Suprapubic skin (tissue), 4 donors: ENCODE results near the gene GGA1. TPM values are rescaled to one million over a fixed set of nuclear protein-coding genes. Genes with fewer than 3 reads are reported as not detected.

Experiments used
- DNase-seq, 2 donors: peaks; one replicate each; pipeline ENCODE4 v3.0.0-alpha.2; 2019; ENCODE audit warnings: low spot score in 2 of 2
- H3K27ac ChIP-seq: fragments of 200-600 bp; sonication (generic); one replicate; pipeline ENCODE4 v1.5.1; 2019
- H3K27me3 ChIP-seq: fragments of 200-600 bp; sonication (generic); one replicate; pipeline ENCODE4 v1.5.1; 2019
- H3K36me3 ChIP-seq: fragments of 200-600 bp; sonication (generic); one replicate; pipeline ENCODE4 v1.5.1; 2019
- H3K4me1 ChIP-seq: fragments of 200-600 bp; sonication (generic); one replicate; pipeline ENCODE4 v1.5.1; 2019
- H3K4me3 ChIP-seq: fragments of 200-600 bp; sonication (generic); one replicate; pipeline ENCODE4 v1.5.1; 2019; ENCODE audit warnings: mild to moderate bottlenecking
- H3K9me3 ChIP-seq: fragments of 200-600 bp; sonication (generic); one replicate; pipeline ENCODE4 v1.5.1; 2019
- EP300 ChIP-seq: sonication (generic); formaldehyde crosslinking; IDR thresholded peaks from one replicate; pipeline ENCODE4 v1.6.1; 2017; ENCODE audit warnings: antibody characterized with exemption
- POLR2A ChIP-seq, 2 donors: fragments of 450-650 bp; IDR thresholded peaks; one replicate each; pipeline ENCODE4 v1.6.1; 2017; ENCODE audit warnings: antibody characterized with exemption in 2 of 2, mild to moderate bottlenecking in 2 of 2, moderate library complexity in 2 of 2
- POLR2AphosphoS5 ChIP-seq, 3 donors: sonication (generic); formaldehyde crosslinking; IDR thresholded peaks; one replicate each; pipeline ENCODE4 v1.6.1; 2017; ENCODE audit warnings: antibody characterized with exemption in 3 of 3
- WGBS: methylation state at CpG from one replicate; pipeline ENCODE4 v1.1.5; 2018; 5-methylcytosine and 5-hydroxymethylcytosine counted together
- total RNA-seq, 4 donors: library from RNA; depleted of rRNA; stranded (reverse); fragments of >200 nt; gene quantifications; one replicate each; pipeline ENCODE4 v1.1.0, GENCODE V29; 2016
- TF ChIP-seq, protein P1 (sequence below), 2 donors: fragments of 200-600 bp in 1 of 2; fragments of 450-650 bp in 1 of 2; sonication (generic) in 1 of 2; IDR thresholded peaks; one replicate each; pipeline ENCODE4 v1.5.1; 2016 to 2019; ENCODE audit warnings: antibody characterized with exemption in 2 of 2, mild to moderate bottlenecking in 1 of 2, moderate library complexity in 1 of 2

Gene GGA1
- total RNA-seq, 4 donors from 2014 or later = 52.8 to 124 (median 65.3) TPM

DNA sequence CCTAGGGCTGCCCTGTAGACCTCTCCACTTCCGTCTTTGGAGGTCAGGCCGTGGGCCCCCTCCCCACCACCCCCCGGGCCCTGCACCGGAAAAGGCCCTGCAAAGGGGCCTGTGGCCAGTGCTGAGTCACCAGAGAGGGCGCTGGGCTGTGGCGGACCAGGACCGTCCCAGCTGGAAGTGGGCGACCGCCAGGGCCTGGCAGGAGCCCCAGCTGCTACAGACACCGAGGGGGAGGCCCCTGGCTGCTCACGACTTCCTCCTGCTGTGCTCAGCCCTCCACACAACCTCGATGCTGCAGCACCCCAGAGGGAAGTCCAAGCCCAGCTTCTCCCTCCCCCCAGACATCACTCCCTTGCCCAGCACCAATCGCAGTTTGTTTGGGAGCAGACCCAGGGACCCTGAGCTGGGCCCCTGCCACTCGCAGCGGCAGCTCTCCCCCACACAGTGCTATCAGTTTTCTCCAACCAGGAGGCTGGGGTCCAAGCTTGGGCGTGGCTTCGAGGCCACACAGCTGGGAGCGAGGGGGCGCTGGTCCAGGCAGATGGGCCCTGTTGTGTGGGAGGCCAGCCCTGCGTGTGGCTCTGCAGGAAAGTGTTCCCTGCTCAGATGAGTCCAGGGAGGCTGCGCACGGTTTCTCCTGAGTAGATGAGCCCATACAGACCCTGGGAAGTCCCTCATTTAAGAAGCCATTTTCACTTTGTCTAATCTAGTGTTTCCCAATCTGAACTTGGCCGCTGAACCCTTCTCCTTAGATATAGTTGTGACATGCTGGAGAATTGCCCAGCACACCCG is 25.2 kb downstream of the GGA1 start:
- Histone ChIP-seq H3K4me3 (peak overlapping the region; percentile 15), H3K36me3 (peaks cover 32% of the 10 kb centered on the region), H3K27me3 (no peaks in the 10 kb centered on the region), H3K9me3 (no peaks in the 10 kb centered on the region), H3K4me1 (peaks cover 48% of the 10 kb centered on the region), H3K27ac (peak overlapping the region; percentile 61)
- WGBS = 17% methylated on average over 21 of the region's 24 CpGs
- peak; percentile 91 to 92 for DNase-seq
- TF ChIP-seq POLR2A (IDR thresholded peaks at IDR 0.05) (no peak), EP300 (no peak), POLR2AphosphoS5 (IDR thresholded peaks at IDR 0.05) (peak in 1 of 3 donors; percentile 22)
- TF ChIP-seq, protein P1, sequence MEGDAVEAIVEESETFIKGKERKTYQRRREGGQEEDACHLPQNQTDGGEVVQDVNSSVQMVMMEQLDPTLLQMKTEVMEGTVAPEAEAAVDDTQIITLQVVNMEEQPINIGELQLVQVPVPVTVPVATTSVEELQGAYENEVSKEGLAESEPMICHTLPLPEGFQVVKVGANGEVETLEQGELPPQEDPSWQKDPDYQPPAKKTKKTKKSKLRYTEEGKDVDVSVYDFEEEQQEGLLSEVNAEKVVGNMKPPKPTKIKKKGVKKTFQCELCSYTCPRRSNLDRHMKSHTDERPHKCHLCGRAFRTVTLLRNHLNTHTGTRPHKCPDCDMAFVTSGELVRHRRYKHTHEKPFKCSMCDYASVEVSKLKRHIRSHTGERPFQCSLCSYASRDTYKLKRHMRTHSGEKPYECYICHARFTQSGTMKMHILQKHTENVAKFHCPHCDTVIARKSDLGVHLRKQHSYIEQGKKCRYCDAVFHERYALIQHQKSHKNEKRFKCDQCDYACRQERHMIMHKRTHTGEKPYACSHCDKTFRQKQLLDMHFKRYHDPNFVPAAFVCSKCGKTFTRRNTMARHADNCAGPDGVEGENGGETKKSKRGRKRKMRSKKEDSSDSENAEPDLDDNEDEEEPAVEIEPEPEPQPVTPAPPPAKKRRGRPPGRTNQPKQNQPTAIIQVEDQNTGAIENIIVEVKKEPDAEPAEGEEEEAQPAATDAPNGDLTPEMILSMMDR (IDR thresholded peaks at IDR 0.05) = peak in 1 of 2 donors; percentile 22

DNA sequence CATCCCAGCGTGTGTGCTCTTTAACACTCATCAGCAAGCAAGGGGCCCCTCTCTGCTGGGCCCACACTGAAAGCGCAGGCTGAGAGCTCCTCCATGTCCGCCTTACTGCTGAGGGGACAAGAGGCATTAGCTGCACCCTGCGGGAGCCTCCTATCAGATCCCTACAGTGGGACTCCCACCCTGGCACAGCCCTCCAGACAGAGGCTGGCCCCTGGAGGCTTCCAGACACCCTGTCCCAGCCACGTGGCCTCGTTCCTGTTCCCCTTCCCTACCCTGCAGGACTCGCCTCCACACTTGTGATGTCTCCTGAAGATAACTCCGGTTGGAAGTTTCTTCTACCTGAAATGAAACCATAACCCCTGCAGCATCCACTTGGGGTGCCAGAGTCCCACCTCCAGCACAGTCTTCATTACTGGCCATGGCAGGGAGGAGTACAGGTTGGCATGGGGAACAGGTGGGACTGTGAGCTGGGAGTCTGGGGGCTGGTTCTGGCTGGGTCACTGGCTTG is 25.8 kb downstream of the GGA1 start:
- no peak for TF ChIP-seq POLR2A (IDR thresholded peaks at IDR 0.05)
- TF ChIP-seq POLR2AphosphoS5 (IDR thresholded peaks at IDR 0.05) = no peak
- TF ChIP-seq, protein P1 (IDR thresholded peaks at IDR 0.05) = no peak
- TF ChIP-seq EP300 = no peak
- no peaks in the 10 kb centered on the region for H3K9me3 ChIP-seq
- 35% methylated on average over 8 of the region's 8 CpGs for WGBS
- H3K36me3 ChIP-seq = peaks cover 27% of the 10 kb centered on the region
- H3K4me3 ChIP-seq = peak overlapping the region; percentile 15
- no peaks in the 10 kb centered on the region for H3K27me3 ChIP-seq
- DNase-seq = peak in 1 of 2 donors; percentile 73
- no peak overlapping the region for H3K27ac ChIP-seq
- peaks cover 53% of the 10 kb centered on the region for H3K4me1 ChIP-seq

GRCh38 chr22:37635157-37635556 is 26.5 kb downstream of the GGA1 start:
- 95% methylated on average over 3 of the region's 7 CpGs for WGBS
- Histone ChIP-seq H3K4me3 (no peak overlapping the region), H3K27me3 (no peaks in the 10 kb centered on the region), H3K4me1 (peaks cover 56% of the 10 kb centered on the region), H3K27ac (no peak overlapping the region), H3K9me3 (no peaks in the 10 kb centered on the region), H3K36me3 (peaks cover 21% of the 10 kb centered on the region)
- TF ChIP-seq POLR2AphosphoS5 (IDR thresholded peaks at IDR 0.05) (no peak), POLR2A (IDR thresholded peaks at IDR 0.05) (no peak), EP300 (no peak)
- TF ChIP-seq, protein P1 (IDR thresholded peaks at IDR 0.05) = no peak
- DNase-seq = no peak

- Histone ChIP-seq H3K36me3 (peaks cover 10% of the 10 kb centered on the region), H3K4me1 (peaks cover 68% of the 10 kb centered on the region), H3K9me3 (no peaks in the 10 kb centered on the region), H3K27ac (no peak overlapping the region), H3K4me3 (no peak overlapping the region), H3K27me3 (no peaks in the 10 kb centered on the region)
- DNase-seq = no peak
- TF ChIP-seq POLR2A (IDR thresholded peaks at IDR 0.05) (no peak), EP300 (no peak), POLR2AphosphoS5 (IDR thresholded peaks at IDR 0.05) (no peak)
- TF ChIP-seq, protein P1 (IDR thresholded peaks at IDR 0.05) = no peak
- 66% methylated on average over 4 of the region's 6 CpGs for WGBS
Observed at GRCh38 chr22:37636186-37636948, 27.7 kb downstream of the GGA1 start.

DNA sequence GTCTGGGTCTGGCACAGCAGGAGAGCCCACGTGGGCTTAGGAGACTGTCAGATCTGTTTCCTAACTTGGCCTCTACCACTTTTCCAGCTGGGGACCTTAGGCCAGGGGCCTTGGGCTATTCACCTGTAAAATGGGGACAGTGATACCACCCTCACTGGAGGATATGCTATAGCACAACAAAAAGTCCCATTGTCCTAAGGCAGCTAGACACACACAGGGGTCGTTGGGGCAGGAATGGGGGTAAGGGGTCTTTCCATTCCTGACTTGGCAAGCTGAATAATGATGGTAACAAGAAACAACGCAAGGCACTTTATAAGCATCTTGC is 28.3 kb downstream of the GGA1 start:
- Histone ChIP-seq H3K27ac (no peak overlapping the region), H3K9me3 (no peaks in the 10 kb centered on the region), H3K4me3 (no peak overlapping the region), H3K4me1 (peaks cover 74% of the 10 kb centered on the region), H3K27me3 (no peaks in the 10 kb centered on the region), H3K36me3 (peaks cover 4% of the 10 kb centered on the region)
- DNase-seq = no peak
- TF ChIP-seq POLR2A (IDR thresholded peaks at IDR 0.05) (no peak), EP300 (no peak), POLR2AphosphoS5 (IDR thresholded peaks at IDR 0.05) (no peak)
- TF ChIP-seq, protein P1 (IDR thresholded peaks at IDR 0.05) = no peak
- WGBS = 65% methylated on average over 3 of the region's 3 CpGs
